GM21360 (cell line): ENCODE measurements around the gene PIANP.

Experiments
- ATAC-seq: cut with Tn5 transposase; IDR thresholded peaks from one replicate; pipeline ENCODE4 v1.9.1; 2021; ENCODE audit warnings: mild to moderate bottlenecking, moderate library complexity; ENCODE audit not compliant: unreplicated experiment

Gene PIANP

GRCh38 chr12:6672143-6672542, 28.5 kb downstream of the PIANP start:
- ATAC-seq, result no peak

- ATAC-seq, result no peak
Observed at GRCh38 chr12:6667559-6668210, 32.9 kb downstream of the PIANP start.

GRCh38 chr12:6666211-6666610, 34.4 kb downstream of the PIANP start:
- ATAC-seq, result no peak

GRCh38 chr12:6664902-6665301, 35.7 kb downstream of the PIANP start:
- ATAC-seq, result no peak

- ATAC-seq, result peak; percentile 93
Observed at GRCh38 chr12:6662906-6663742, 37.5 kb downstream of the PIANP start, which contains the start of gene ING4. ING4 (minus strand) TSS chr12:6663119; CDS start chr12:6663101, 18 bp downstream.

GRCh38 chr12:6662602-6662905, 38.1 kb downstream of the PIANP start:
- peak; percentile 18 for ATAC-seq

GRCh38 chr12:6653987-6654386, 46.6 kb downstream of the PIANP start:
- no peak for ATAC-seq

- no peak for ATAC-seq
Observed at GRCh38 chr12:6653342-6653741, 47.3 kb downstream of the PIANP start.

GRCh38 chr12:6652391-6652790, 48.2 kb downstream of the PIANP start:
- ATAC-seq, result no peak

GRCh38 chr12:6650832-6651231, 49.8 kb downstream of the PIANP start:
- ATAC-seq, result no peak

- no peak for ATAC-seq
Observed at GRCh38 chr12:6647083-6647604, 53.5 kb downstream of the PIANP start, which contains the start of gene ACRBP. ACRBP (minus strand) TSS chr12:6647432; CDS start chr12:6647366, 66 bp downstream.

GRCh38 chr12:6646276-6647082, 54.1 kb downstream of the PIANP start:
- ATAC-seq, result no peak

- ATAC-seq, result no peak
Observed at GRCh38 chr12:6644903-6645302, 55.7 kb downstream of the PIANP start.

- no peak for ATAC-seq
Observed at GRCh38 chr12:6644257-6644596, 56.4 kb downstream of the PIANP start.
